WTC11 (cell line): Measurements from ENCODE around the gene BTBD10. TPM values are rescaled to one million over a fixed set of nuclear protein-coding genes. Genes with fewer than 3 reads are reported as not detected.

Source experiments
- ATAC-seq: fragments of 200-7000 bp; cut with Tn5 transposase; 2 replicates; pipeline ENCODE4 v1.10.0; 2021; ENCODE audit warnings: mild to moderate bottlenecking, moderate library complexity
- CTCF ChIA-PET: fragments of 300-600 bp; sonication (Branson Sonifier 250); formaldehyde crosslinking; loops from one replicate; lab custom pipeline; 2021; ENCODE audit warnings: antibody characterized with exemption; lab: Charles Lee
- POLR2A ChIA-PET: fragments of 350-600 bp; sonication (Branson Sonifier 250); formaldehyde crosslinking; loops from one replicate; lab custom pipeline; 2021; ENCODE audit warnings: antibody characterized with exemption; lab: Charles Lee
- DNase-seq: peaks from one replicate; pipeline ENCODE4 v3.0.0; 2021; ENCODE audit warnings: low spot score
- H3K27ac Mint-ChIP-seq: 2 replicates; pipeline ENCODE4 v1.8.0; 2021; ENCODE audit warnings: mixed read lengths
- H3K27me3 Mint-ChIP-seq: 2 replicates; pipeline ENCODE4 v1.8.0; 2021; ENCODE audit warnings: low read depth, mild to moderate bottlenecking, moderate library complexity, mixed read lengths
- H3K36me3 Mint-ChIP-seq: 2 replicates; pipeline ENCODE4 v1.8.0; 2021; ENCODE audit warnings: mixed read lengths
- H3K4me1 Mint-ChIP-seq: 2 replicates; pipeline ENCODE4 v1.8.0; 2022; ENCODE audit warnings: mixed read lengths
- H3K4me3 Mint-ChIP-seq: 2 replicates; pipeline ENCODE4 v1.8.0; 2021; ENCODE audit warnings: mild to moderate bottlenecking, moderate library complexity, mixed read lengths
- H3K9me3 Mint-ChIP-seq: 2 replicates; pipeline ENCODE4 v1.8.0; 2021; ENCODE audit warnings: mixed read lengths
- AFF4 ChIP-seq: sonication (generic); formaldehyde crosslinking; IDR thresholded peaks from 2 replicates; pipeline ENCODE4 v1.8.1; 2023; ENCODE audit warnings: mild to moderate bottlenecking, missing genetic modification reagents, borderline replicate concordance
- ATF6 ChIP-seq: sonication (generic); formaldehyde crosslinking; IDR thresholded peaks from 2 replicates; pipeline ENCODE4 v1.8.1; 2023; ENCODE audit warnings: mild to moderate bottlenecking, missing genetic modification reagents
- CREB1 ChIP-seq: sonication (generic); formaldehyde crosslinking; IDR thresholded peaks from 2 replicates; pipeline ENCODE4 v1.8.0; 2023; ENCODE audit warnings: mild to moderate bottlenecking, missing genetic modification reagents
- CREM ChIP-seq: sonication (generic); formaldehyde crosslinking; IDR thresholded peaks from 2 replicates; pipeline ENCODE4 v1.8.1; 2022; ENCODE audit warnings: mild to moderate bottlenecking, missing genetic modification reagents, moderate library complexity
- E2F1 ChIP-seq: sonication (generic); formaldehyde crosslinking; IDR thresholded peaks from 2 replicates; pipeline ENCODE4 v1.8.0; 2022; ENCODE audit warnings: mild to moderate bottlenecking, missing genetic modification reagents
- FOXJ3 ChIP-seq: sonication (generic); formaldehyde crosslinking; IDR thresholded peaks from 2 replicates; pipeline ENCODE4 v1.9.0; 2021; ENCODE audit warnings: missing genetic modification reagents, mild to moderate bottlenecking, borderline replicate concordance
- GRHL2 ChIP-seq: fragments of 250-450 bp; sonication (Bioruptor Pico); IDR thresholded peaks from 2 replicates; pipeline ENCODE4 v1.8.0; 2022; ENCODE audit warnings: mild to moderate bottlenecking, moderate library complexity; ENCODE audit not compliant: insufficient replicate concordance, severe bottlenecking
- GTF2I ChIP-seq: fragments of 250-450 bp; sonication (Bioruptor Pico); conservative IDR thresholded peaks from 2 replicates; pipeline ENCODE4 v1.4.0; 2021; ENCODE audit warnings: mild to moderate bottlenecking
- JAZF1 ChIP-seq: fragments of 250-450 bp; sonication (Bioruptor Pico); IDR thresholded peaks from 2 replicates; pipeline ENCODE4 v1.9.0; 2021; ENCODE audit warnings: moderate library complexity, mild to moderate bottlenecking, inconsistent platforms
- MXD4 ChIP-seq: fragments of 250-450 bp; sonication (Bioruptor Pico); IDR thresholded peaks from 2 replicates; pipeline ENCODE4 v1.8.0; 2021; ENCODE audit warnings: mild to moderate bottlenecking, moderate library complexity, borderline replicate concordance
- NR1H2 ChIP-seq: sonication (generic); formaldehyde crosslinking; IDR thresholded peaks from 2 replicates; pipeline ENCODE4 v1.9.0; 2021; ENCODE audit warnings: mild to moderate bottlenecking, moderate library complexity, missing genetic modification reagents
- NR2C2 ChIP-seq: sonication (generic); formaldehyde crosslinking; IDR thresholded peaks from 2 replicates; pipeline ENCODE4 v1.8.0; 2022; ENCODE audit warnings: mild to moderate bottlenecking, missing genetic modification reagents
- PRRX2 ChIP-seq: fragments of 250-450 bp; sonication (Bioruptor Pico); IDR thresholded peaks from 2 replicates; pipeline ENCODE4 v1.8.0; 2021; ENCODE audit warnings: mild to moderate bottlenecking
- RORB ChIP-seq: fragments of 250-450 bp; sonication (Bioruptor Pico); IDR thresholded peaks from 2 replicates; pipeline ENCODE4 v1.9.0; 2021; ENCODE audit warnings: mild to moderate bottlenecking
- TP53 ChIP-seq: sonication (generic); formaldehyde crosslinking; IDR thresholded peaks from 2 replicates; pipeline ENCODE4 v1.8.1; 2023; ENCODE audit warnings: mild to moderate bottlenecking, missing genetic modification reagents
- USF1 ChIP-seq: sonication (generic); formaldehyde crosslinking; IDR thresholded peaks from 2 replicates; pipeline ENCODE4 v1.8.0; 2022; ENCODE audit warnings: mild to moderate bottlenecking, missing genetic modification reagents
- ZNF138 ChIP-seq: sonication (generic); formaldehyde crosslinking; conservative IDR thresholded peaks from 2 replicates; pipeline ENCODE4 v1.8.1; 2022; ENCODE audit warnings: mild to moderate bottlenecking, moderate library complexity, missing genetic modification reagents
- ZNF263 ChIP-seq: sonication (generic); formaldehyde crosslinking; IDR thresholded peaks from 2 replicates; pipeline ENCODE4 v1.8.1; 2022; ENCODE audit warnings: low read depth, mild to moderate bottlenecking, moderate library complexity, missing genetic modification reagents
- ZNF423 ChIP-seq: fragments of 250-450 bp; sonication (Bioruptor Pico); IDR thresholded peaks from 2 replicates; pipeline ENCODE4 v2.1.2; 2022; ENCODE audit warnings: mild to moderate bottlenecking, moderate library complexity
- total RNA-seq: library from RNA; stranded (reverse); gene quantifications from 3 replicates; pipeline ENCODE4 v1.2.3, GENCODE V29; 2021
- TF ChIP-seq, protein P1 (sequence below): fragments of 250-450 bp; sonication (Bioruptor Pico); IDR thresholded peaks from 2 replicates; pipeline ENCODE4 v2.1.2; 2022; ENCODE audit warnings: mild to moderate bottlenecking, moderate library complexity
- TF ChIP-seq, protein P2 (sequence below): sonication (generic); formaldehyde crosslinking; IDR thresholded peaks from 2 replicates; pipeline ENCODE4 v1.8.1; 2023; ENCODE audit warnings: mild to moderate bottlenecking, missing genetic modification reagents

Gene BTBD10
- total RNA-seq, 1 experiment from 2014 or later = 19.4 TPM

DNA sequence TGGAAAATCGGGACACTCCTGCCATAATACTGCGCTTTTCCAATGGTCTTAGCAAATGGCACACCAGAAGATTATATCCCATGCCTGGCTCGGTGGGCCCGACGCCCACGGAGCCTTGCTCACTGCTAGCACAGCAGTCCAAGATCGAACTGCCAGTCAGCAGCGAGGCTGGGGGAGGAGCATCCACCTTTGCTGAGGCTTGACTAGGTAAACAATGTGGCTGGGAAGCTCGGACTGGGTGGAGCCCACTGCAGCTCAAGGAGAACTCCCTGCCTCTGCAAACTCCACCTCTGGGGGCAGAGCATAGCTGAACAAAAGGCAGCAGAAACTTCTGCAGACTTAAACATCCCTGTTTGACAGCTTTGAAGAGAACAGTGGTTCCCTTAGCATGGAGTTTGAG lies 17.2 kb upstream of the BTBD10 start:
- H3K27ac Mint-ChIP-seq = no peak overlapping the region
- peaks cover 65% of the 10 kb centered on the region for H3K9me3 Mint-ChIP-seq
- ChIA-PET CTCF (no interaction called here), POLR2A (no interaction called here)
- peaks cover 12% of the 10 kb centered on the region for H3K27me3 Mint-ChIP-seq
- no peak for TF ChIP-seq AFF4 (CRISPR knock-in tag)
- no peak for TF ChIP-seq CREM
- TF ChIP-seq USF1 (CRISPR knock-in tag) = no peak
- no peak for TF ChIP-seq JAZF1 (CRISPR knock-in tag)
- no peak for TF ChIP-seq GTF2I
- no peak for TF ChIP-seq FOXJ3 (CRISPR knock-in tag)
- no peak for TF ChIP-seq ZNF138
- no peak for TF ChIP-seq RORB (CRISPR knock-in tag)
- TF ChIP-seq PRRX2 (CRISPR knock-in tag) = no peak
- TF ChIP-seq MXD4 (CRISPR knock-in tag) = no peak
- TF ChIP-seq ZNF423 (CRISPR knock-in tag) = no peak
- no peak for ATAC-seq
- peaks cover 22% of the 10 kb centered on the region for H3K36me3 Mint-ChIP-seq
- no peak overlapping the region for H3K4me3 Mint-ChIP-seq
- no peak for DNase-seq
- no peaks in the 10 kb centered on the region for H3K4me1 Mint-ChIP-seq

DNA sequence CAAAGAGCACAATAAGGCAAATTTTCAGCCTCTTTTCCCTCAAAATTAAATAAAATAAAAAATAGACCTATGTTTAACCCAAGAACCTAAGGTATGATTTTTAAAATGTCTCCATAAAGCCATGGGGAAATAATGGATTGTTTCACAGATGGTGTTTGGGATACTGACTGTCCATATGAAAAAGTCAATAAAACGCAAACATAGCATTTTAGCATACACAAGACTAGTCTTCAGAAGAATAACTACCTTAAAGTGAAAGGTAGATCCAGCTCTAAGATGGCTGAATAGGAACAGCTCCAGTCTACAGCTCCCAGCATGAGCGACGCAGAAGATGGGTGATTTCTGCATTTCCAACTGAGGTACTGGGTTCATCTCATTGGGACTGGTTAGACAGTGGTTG lies 16.7 kb upstream of the BTBD10 start:
- Mint-ChIP-seq H3K36me3 (peaks cover 20% of the 10 kb centered on the region), H3K27me3 (peaks cover 12% of the 10 kb centered on the region), H3K9me3 (peaks cover 60% of the 10 kb centered on the region), H3K4me1 (no peaks in the 10 kb centered on the region), H3K4me3 (no peak overlapping the region), H3K27ac (no peak overlapping the region)
- DNase-seq (no peak), ATAC-seq (no peak)
- CTCF ChIA-PET = no interaction called here
- POLR2A ChIA-PET = no interaction called here
- TF ChIP-seq, protein P1, sequence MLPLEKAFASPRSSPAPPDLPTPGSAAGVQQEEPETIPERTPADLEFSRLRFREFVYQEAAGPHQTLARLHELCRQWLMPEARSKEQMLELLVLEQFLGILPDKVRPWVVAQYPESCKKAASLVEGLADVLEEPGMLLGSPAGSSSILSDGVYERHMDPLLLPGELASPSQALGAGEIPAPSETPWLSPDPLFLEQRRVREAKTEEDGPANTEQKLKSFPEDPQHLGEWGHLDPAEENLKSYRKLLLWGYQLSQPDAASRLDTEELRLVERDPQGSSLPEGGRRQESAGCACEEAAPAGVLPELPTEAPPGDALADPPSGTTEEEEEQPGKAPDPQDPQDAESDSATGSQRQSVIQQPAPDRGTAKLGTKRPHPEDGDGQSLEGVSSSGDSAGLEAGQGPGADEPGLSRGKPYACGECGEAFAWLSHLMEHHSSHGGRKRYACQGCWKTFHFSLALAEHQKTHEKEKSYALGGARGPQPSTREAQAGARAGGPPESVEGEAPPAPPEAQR (CRISPR knock-in tag) = no peak
- TF ChIP-seq NR1H2 (CRISPR knock-in tag) (no peak), E2F1 (CRISPR knock-in tag) (no peak), CREM (no peak), GRHL2 (no peak), CREB1 (CRISPR knock-in tag) (no peak), ATF6 (CRISPR knock-in tag) (no peak), FOXJ3 (CRISPR knock-in tag) (no peak), NR2C2 (CRISPR knock-in tag) (no peak), AFF4 (CRISPR knock-in tag) (no peak), TP53 (CRISPR knock-in tag) (no peak), ZNF263 (CRISPR knock-in tag) (no peak)
- TF ChIP-seq, protein P2, sequence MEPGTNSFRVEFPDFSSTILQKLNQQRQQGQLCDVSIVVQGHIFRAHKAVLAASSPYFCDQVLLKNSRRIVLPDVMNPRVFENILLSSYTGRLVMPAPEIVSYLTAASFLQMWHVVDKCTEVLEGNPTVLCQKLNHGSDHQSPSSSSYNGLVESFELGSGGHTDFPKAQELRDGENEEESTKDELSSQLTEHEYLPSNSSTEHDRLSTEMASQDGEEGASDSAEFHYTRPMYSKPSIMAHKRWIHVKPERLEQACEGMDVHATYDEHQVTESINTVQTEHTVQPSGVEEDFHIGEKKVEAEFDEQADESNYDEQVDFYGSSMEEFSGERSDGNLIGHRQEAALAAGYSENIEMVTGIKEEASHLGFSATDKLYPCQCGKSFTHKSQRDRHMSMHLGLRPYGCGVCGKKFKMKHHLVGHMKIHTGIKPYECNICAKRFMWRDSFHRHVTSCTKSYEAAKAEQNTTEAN (CRISPR knock-in tag) = no peak
